ENCODE results near the gene SMARCC1. TPM values are rescaled to one million over a fixed set of nuclear protein-coding genes. Genes with fewer than 3 reads are reported as not detected.

The SMARCC1 gene
- total RNA-seq, 6 donors from 2014 or later, result 33.1 to 58.2 (median 49.4) TPM

- Histone ChIP-seq H3K4me3 (no peak overlapping the region), H3K4me1 (peaks cover 0 to 15% (median 4%) of the 10 kb centered on the region in 4 donors), H3K9me3 (no peaks in the 10 kb centered on the region), H3K36me3 (peaks cover 11 to 61% (median 32%) of the 10 kb centered on the region in 4 donors), H3K27me3 (no peaks in the 10 kb centered on the region), H3K27ac (no peak overlapping the region)
- no peak for TF ChIP-seq EP300 (IDR thresholded peaks at IDR 0.05)
- TF ChIP-seq POLR2A (IDR thresholded peaks at IDR 0.05), result no peak
- TF ChIP-seq CTCF (IDR thresholded peaks at IDR 0.05), result no peak
- TF ChIP-seq POLR2AphosphoS5 (IDR thresholded peaks at IDR 0.05), result no peak
- DNase-seq (no peak), ATAC-seq (ENCODE audit: low FRiP score in 2 of 2) (no peak)
- 97% methylated on average over 11 of the region's 11 CpGs for WGBS, 2 donors
These were observed 80.3 kb downstream of the SMARCC1 start for GRCh38 chr3:47701388-47701787.

GRCh38 chr3:47692158-47692557 is 89.5 kb downstream of the SMARCC1 start:
- Histone ChIP-seq H3K27ac (no peak overlapping the region), H3K36me3 (peaks cover 7 to 87% (median 42%) of the 10 kb centered on the region in 4 donors), H3K9me3 (no peaks in the 10 kb centered on the region), H3K4me1 (no peaks in the 10 kb centered on the region), H3K27me3 (no peaks in the 10 kb centered on the region), H3K4me3 (no peak overlapping the region)
- DNase-seq (no peak), ATAC-seq (ENCODE audit: low FRiP score in 2 of 2) (no peak)
- TF ChIP-seq POLR2AphosphoS5 (IDR thresholded peaks at IDR 0.05), result no peak
- no peak for TF ChIP-seq EP300 (IDR thresholded peaks at IDR 0.05)
- no peak for TF ChIP-seq CTCF (IDR thresholded peaks at IDR 0.05)
- TF ChIP-seq POLR2A (IDR thresholded peaks at IDR 0.05), result no peak

- DNase-seq, result no peak
- Histone ChIP-seq H3K4me3 (no peak overlapping the region), H3K9me3 (no peaks in the 10 kb centered on the region), H3K27ac (no peak overlapping the region), H3K27me3 (no peaks in the 10 kb centered on the region), H3K4me1 (no peaks in the 10 kb centered on the region), H3K36me3 (peaks cover 11 to 90% (median 49%) of the 10 kb centered on the region in 4 donors)
- ATAC-seq (ENCODE audit: low FRiP score in 2 of 2), result no peak
- WGBS, 2 donors, result 91 to 93% methylated on average over 6 of the region's 6 CpGs
- TF ChIP-seq POLR2A (IDR thresholded peaks at IDR 0.05), result no peak
- TF ChIP-seq CTCF (IDR thresholded peaks at IDR 0.05), result no peak
- TF ChIP-seq EP300 (IDR thresholded peaks at IDR 0.05), result no peak
These were observed 93.2 kb downstream of the SMARCC1 start for GRCh38 chr3:47688488-47688887.

DNA sequence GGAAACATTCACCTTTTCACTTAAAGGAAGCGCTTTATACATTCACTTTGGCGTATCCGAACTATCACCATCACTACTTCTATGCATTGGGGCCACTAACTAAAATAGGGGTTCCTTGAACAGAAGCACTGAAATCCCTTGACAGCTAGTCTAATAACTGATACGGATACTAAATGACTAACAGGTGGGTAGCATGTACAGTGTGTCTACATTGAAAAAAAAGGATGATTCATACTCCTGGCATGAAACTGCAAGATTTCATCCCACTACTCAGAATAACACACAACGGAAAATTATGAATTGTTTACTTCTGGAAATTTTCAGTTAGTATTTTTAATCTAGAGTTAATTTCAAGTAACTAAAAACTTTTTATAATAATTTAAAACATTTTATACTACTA is 96.7 kb downstream of the SMARCC1 start:
- DNase-seq (no peak), ATAC-seq (ENCODE audit: low FRiP score in 2 of 2) (no peak)
- Histone ChIP-seq H3K4me3 (no peak overlapping the region), H3K9me3 (no peaks in the 10 kb centered on the region), H3K36me3 (peaks cover 16 to 82% (median 42%) of the 10 kb centered on the region in 4 donors), H3K27ac (no peak overlapping the region), H3K27me3 (no peaks in the 10 kb centered on the region), H3K4me1 (no peaks in the 10 kb centered on the region)
- 91 to 95% methylated on average over 5 of the region's 5 CpGs for WGBS, 2 donors
- no peak for TF ChIP-seq CTCF (IDR thresholded peaks at IDR 0.05)

DNA sequence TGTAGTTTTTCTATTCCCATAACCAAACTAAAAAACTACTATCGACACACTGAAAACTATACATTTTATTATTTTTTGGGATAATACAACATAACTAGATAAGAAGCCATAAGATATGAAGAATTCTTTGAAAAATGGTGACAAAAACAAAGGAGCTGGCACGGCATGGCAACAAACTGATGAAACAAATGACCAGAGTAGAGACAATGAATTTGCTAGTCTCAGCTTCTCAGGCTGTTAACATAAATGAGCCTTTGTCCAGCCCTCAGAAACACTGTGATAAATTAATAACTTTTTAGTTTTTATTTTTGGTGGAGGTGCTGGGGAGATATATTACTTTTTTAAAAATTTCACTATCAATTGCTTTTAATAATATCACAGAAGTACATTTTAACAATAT is 100.7 kb downstream of the SMARCC1 start:
- H3K36me3 ChIP-seq, result peaks cover 23 to 86% (median 41%) of the 10 kb centered on the region in 4 donors
- no peak for DNase-seq
- no peak for ATAC-seq (ENCODE audit: low FRiP score in 2 of 2)
- no peaks in the 10 kb centered on the region for H3K4me1 ChIP-seq
- TF ChIP-seq CTCF (IDR thresholded peaks at IDR 0.05) (no peak), POLR2A (IDR thresholded peaks at IDR 0.05) (no peak), EP300 (IDR thresholded peaks at IDR 0.05) (no peak), POLR2AphosphoS5 (IDR thresholded peaks at IDR 0.05) (no peak)
- H3K4me3 ChIP-seq, result no peak overlapping the region
- no peak overlapping the region for H3K27ac ChIP-seq
- H3K9me3 ChIP-seq, result no peaks in the 10 kb centered on the region
- 94 to 98% methylated on average over 2 of the region's 2 CpGs for WGBS, 2 donors
- H3K27me3 ChIP-seq, result no peaks in the 10 kb centered on the region

Data from upper lobe of left lung (tissue), 6 donors.